Measurements from ENCODE around the gene OSTC. TPM values are rescaled to one million over a fixed set of nuclear protein-coding genes. Genes with fewer than 3 reads are reported as not detected.
A peak's percentile ranks its signal among the peaks of the same experiment; 100 is the strongest.

Gene OSTC
- total and polyA plus RNA-seq, 2 of the 13 experiments (the other 11 are each of a cell fraction or from before 2014, with no cell fraction given): 208 to 380 TPM

- TF ChIP-seq LRRFIP1 (CRISPR knock-in tag; conservative IDR thresholded peaks at IDR 0.05) (no peak), ZNF382 (CRISPR knock-in tag; IDR thresholded peaks at IDR 0.05; ENCODE audit: borderline replicate concordance) (no peak), MEIS1 (CRISPR knock-in tag; IDR thresholded peaks at IDR 0.05; ENCODE audit: borderline replicate concordance) (no peak), SP1 (IDR thresholded peaks at IDR 0.05) (no peak), SP1 (CRISPR knock-in tag; IDR thresholded peaks at IDR 0.05) (peak; percentile 70), GATAD2A (CRISPR knock-in tag; IDR thresholded peaks at IDR 0.05) (peak; percentile 62), ZNF121 (CRISPR knock-in tag; IDR thresholded peaks at IDR 0.05) (no peak), SALL2 (CRISPR knock-in tag; IDR thresholded peaks at IDR 0.05) (peak; percentile 80; the same call in 1 of the 2 replicates), ZNF710 (CRISPR knock-in tag; IDR thresholded peaks at IDR 0.05; ENCODE audit: borderline replicate concordance) (no peak), GMEB1 (CRISPR knock-in tag; IDR thresholded peaks at IDR 0.05; ENCODE audit: borderline replicate concordance) (peak; percentile 85), TCF12 (IDR thresholded peaks at IDR 0.05) (no peak), TCF12 (CRISPR knock-in tag; IDR thresholded peaks at IDR 0.05) (no peak), ARID3A (IDR thresholded peaks at IDR 0.05; ENCODE audit: low read depth, low read length) (peak; percentile 70; the same call in 1 of the 2 replicates), HNF4G (IDR thresholded peaks at IDR 0.05; ENCODE audit: borderline replicate concordance, low read depth, low read length) (peak; percentile 70), HNF4G (CRISPR knock-in tag; IDR thresholded peaks at IDR 0.05; ENCODE audit: borderline replicate concordance, low read depth) (peak; percentile 69), ZNF12 (CRISPR knock-in tag; IDR thresholded peaks at IDR 0.05) (no peak; the same call in 1 of the 2 replicates), ZNF276 (CRISPR knock-in tag; IDR thresholded peaks at IDR 0.05; ENCODE audit: low read depth) (no peak), ZNF841 (CRISPR knock-in tag; IDR thresholded peaks at IDR 0.05; ENCODE audit: borderline replicate concordance) (no peak), AHR (CRISPR knock-in tag; IDR thresholded peaks at IDR 0.05) (no peak), ZNF20 (CRISPR knock-in tag; IDR thresholded peaks at IDR 0.05) (no peak)
These were observed 30.1 kb upstream of the OSTC start, which contains the start of gene RPL34 (continued) for GRCh38 chr4:108620101-108620932.

Data from HepG2 (cell line).